HS-27A (cell line): ENCODE results near the gene SLC9A5.

ENCODE experiments used
- DNase-seq: peaks from one replicate; pipeline ENCODE4 v3.0.0-alpha.2; 2012; ENCODE audit warnings: low read depth, missing footprints

The SLC9A5 gene

DNA sequence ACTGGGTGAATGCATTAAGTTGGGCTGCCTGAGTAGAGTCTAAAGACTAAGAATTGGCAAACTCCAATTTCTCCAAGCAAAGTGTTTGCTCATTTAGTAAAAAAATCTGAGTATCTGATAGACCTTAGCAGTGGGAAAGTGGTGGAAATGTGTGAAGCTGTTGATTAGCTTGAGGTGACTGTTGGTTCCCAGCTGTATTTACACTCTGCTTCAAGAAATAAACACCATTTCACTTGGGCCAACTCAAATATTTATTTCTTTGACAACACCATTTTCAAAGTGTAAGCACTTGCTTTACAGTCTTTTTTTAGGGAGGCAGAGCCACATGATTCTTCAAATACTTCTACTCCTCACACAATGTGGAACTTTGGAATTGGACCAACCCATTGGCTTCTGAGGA is 69.1 kb downstream of the SLC9A5 start:
- no peak for DNase-seq
